C4-2B (cell line): Measurements from ENCODE around the gene SDCBP2.
A peak's percentile ranks its signal among the peaks of the same experiment; 100 is the strongest.

Source experiments
- H3K27ac ChIP-seq: fragments of 450-650 bp; 2 replicates; pipeline ENCODE4 v1.5.1; 2017
- CTCF ChIP-seq: fragments of 450-650 bp; conservative IDR thresholded peaks from 2 replicates; pipeline ENCODE4 v1.5.1; 2017; ENCODE audit warnings: mild to moderate bottlenecking
- ZFX ChIP-seq: fragments of 450-650 bp; IDR thresholded peaks from 2 replicates; pipeline ENCODE4 v1.6.1; 2017

The SDCBP2 gene

GRCh38 chr20:1327241-1327653 lies 1.7 kb downstream of the SDCBP2 start:
- TF ChIP-seq CTCF (no peak), ZFX (no peak)
- no peak overlapping the region for H3K27ac ChIP-seq

GRCh38 chr20:1326031-1326930 lies 2.7 kb downstream of the SDCBP2 start:
- H3K27ac ChIP-seq, result peak overlapping the region; percentile 93
- TF ChIP-seq CTCF (no peak), ZFX (no peak)

GRCh38 chr20:1325173-1326030 lies 3.5 kb downstream of the SDCBP2 start:
- TF ChIP-seq ZFX, result peak; percentile 9; the same call in 1 of the 2 replicates
- TF ChIP-seq CTCF, result no peak
- H3K27ac ChIP-seq, result peak overlapping the region; percentile 93

GRCh38 chr20:1324598-1325172 lies 4.3 kb downstream of the SDCBP2 start:
- H3K27ac ChIP-seq, result peak overlapping the region; percentile 93

GRCh38 chr20:1323830-1324597 lies 4.9 kb downstream of the SDCBP2 start:
- H3K27ac ChIP-seq, result no peak overlapping the region
- TF ChIP-seq ZFX (no peak), CTCF (no peak)

More at GRCh38 chr20:1324598-1325172, 4.3 kb downstream of the SDCBP2 start:
- no peak for TF ChIP-seq ZFX
- no peak for TF ChIP-seq CTCF

GRCh38 chr20:1323256-1323655 lies 5.7 kb downstream of the SDCBP2 start:
- H3K27ac ChIP-seq, result no peak overlapping the region
- TF ChIP-seq CTCF (no peak), ZFX (no peak)
